Ovary (tissue), 9 donors: ENCODE measurements around the gene REEP1. TPM values are rescaled to one million over a fixed set of nuclear protein-coding genes. Genes with fewer than 3 reads are reported as not detected.

Experiments
- DNase-seq, 5 donors: peaks; one replicate each; pipeline ENCODE4 v3.0.0-alpha.2; 2019 to 2020
- H3K27ac ChIP-seq, 2 donors: fragments of 200-600 bp; one replicate each; pipeline versions ENCODE4 v1.5.1 to v1.8.0; 2019 to 2022
- H3K27me3 ChIP-seq: fragments of 200-600 bp; one replicate; pipeline ENCODE4 v1.8.0; 2022
- H3K36me3 ChIP-seq: fragments of 200-600 bp; sonication (generic); one replicate; pipeline ENCODE4 v1.5.1; 2019
- H3K4me1 ChIP-seq: one replicate; pipeline ENCODE4 v1.8.1; 2013; ENCODE audit warnings: mild to moderate bottlenecking, moderate library complexity; ENCODE audit not compliant: insufficient read depth
- H3K4me3 ChIP-seq: fragments of 200-600 bp; sonication (generic); one replicate; pipeline ENCODE4 v1.5.1; 2017
- H3K9me3 ChIP-seq, 2 donors: fragments of 200-600 bp in 1 of 2; sonication (generic) in 1 of 2; one replicate each; pipeline versions ENCODE4 v1.5.1 to v1.8.1; 2013 to 2019; ENCODE audit warnings: mild to moderate bottlenecking in 1 of 2, moderate library complexity in 1 of 2
- EP300 ChIP-seq: sonication (generic); formaldehyde crosslinking; IDR thresholded peaks from one replicate; pipeline ENCODE4 v1.6.1; 2017; ENCODE audit warnings: antibody characterized with exemption
- POLR2A ChIP-seq: fragments of 450-650 bp; IDR thresholded peaks from one replicate; pipeline ENCODE4 v1.6.1; 2017; ENCODE audit warnings: antibody characterized with exemption, mild to moderate bottlenecking, moderate library complexity
- WGBS, 3 donors: extraction: QIAGEN DNeasy Blood & Tissue Kit in 1 of 3; methylation state at CpG; one replicate each; pipeline versions ENCODE4 v1.1.5 to v1.1.7; 2013 to 2017; 5-methylcytosine and 5-hydroxymethylcytosine counted together
- intact Hi-C, 4 donors: fragments of 100-400 bp; cut with DNase I; formaldehyde crosslinking; loops; one replicate each; pipeline versions ENCODE4 v1.11.0 to v1.15.1; 2022 to 2023
- polyA plus RNA-seq, 2 donors: library from polyadenylated mRNA; stranded (reverse); fragments of 200-250 nt in 1 of 2; fragments of 350-450 nt in 1 of 2; fragmentation: Illumina TruSeq in 1 of 2; extraction: RNeasy Lipid Tissue Mini Kit (QIAGEN cat#74804) in 1 of 2; gene quantifications; one replicate each; pipeline ENCODE4 v1.2.3, GENCODE V29; 2013 to 2014
- total RNA-seq, 7 donors: library from RNA; depleted of rRNA in 2 of 7; stranded (reverse); fragments of >200 nt in 2 of 7; fragmentation: NEBNext Ultra II Directional in 3 of 7; extraction: Animal tissue kit (Norgen Biotek cat#: 25700) in 3 of 7; gene quantifications; one replicate each; pipeline versions ENCODE4 v1.1.0 to v1.2.4, GENCODE V29; 2016 to 2023
- TF ChIP-seq, protein P1 (sequence below), 3 donors: fragments of 450-650 bp in 2 of 3; fragments of 200-600 bp in 1 of 3; IDR thresholded peaks; one replicate each; pipeline versions ENCODE4 v1.5.1 to v1.8.0; 2016 to 2022; ENCODE audit warnings: antibody characterized with exemption in 3 of 3, mild to moderate bottlenecking in 1 of 3
- donor health status: DM: no; HTN: no; CAD: no; lungs with moderate emphysema.
- donor health status: DM: no; HTN: no; CAD: no.
- donor health status: Bipolar disorder and iron deficiency.
- donor health status: DM: yes; HTN: yes; CAD: no.
- donor health status: DM: no; HTN: no; CAD: no.
- donor health status: DM: yes; HTN: yes; CAD: no.

Gene REEP1
- total and polyA plus RNA-seq, 9 donors: 0.58 to 35.7 (median 2.0) TPM

DNA sequence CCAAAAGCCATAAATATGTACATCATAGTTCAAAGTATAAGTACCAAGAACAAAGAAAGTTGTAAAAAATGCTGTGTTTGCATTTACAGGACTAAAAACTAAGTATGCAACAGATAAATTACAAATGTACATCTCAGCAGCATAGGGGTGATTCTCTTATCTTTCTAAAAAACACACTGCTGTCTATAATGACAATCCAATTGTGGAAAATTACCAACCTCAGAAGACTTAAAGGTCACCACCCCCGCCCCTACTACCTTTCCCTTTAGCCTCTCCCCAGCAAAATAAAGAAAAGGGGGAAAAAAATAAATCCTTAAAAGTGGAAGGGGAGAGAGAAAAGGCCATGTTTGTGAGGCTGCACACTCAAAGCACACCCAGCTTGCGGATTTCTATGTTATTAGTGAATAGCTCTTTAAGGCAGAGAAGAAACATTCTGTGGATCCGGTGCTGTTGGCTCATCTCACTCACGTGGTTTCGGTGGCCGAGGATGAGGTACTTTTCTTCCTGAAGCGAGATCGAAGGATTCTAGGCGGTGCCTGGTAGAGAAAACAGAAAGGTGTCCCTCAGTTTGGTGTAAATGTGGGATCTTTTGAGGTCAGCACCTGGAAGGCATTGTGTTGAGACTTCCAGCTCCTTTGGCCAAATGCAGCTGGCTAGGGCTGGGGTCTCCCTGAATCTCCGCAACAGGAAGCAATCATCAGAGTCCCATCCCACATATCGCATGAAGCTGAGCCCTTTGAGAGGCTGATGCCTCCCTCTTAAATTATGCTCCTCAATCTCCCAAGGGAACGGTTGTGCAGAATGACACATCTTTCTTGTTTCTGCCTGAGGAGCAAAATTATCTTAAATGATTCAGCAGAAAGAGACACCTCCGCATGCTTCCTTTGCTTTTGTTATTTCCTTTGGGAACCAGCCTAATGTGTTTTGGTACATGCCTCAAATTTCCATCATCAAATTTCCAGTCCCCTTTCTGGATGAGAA, 120.6 kb downstream of the REEP1 start:
- intact Hi-C loops: no loop called here
- no peak overlapping the region for H3K27ac ChIP-seq
- H3K9me3 ChIP-seq: no peaks in the 10 kb centered on the region
- no peaks in the 10 kb centered on the region for H3K4me1 ChIP-seq
- TF ChIP-seq EP300 (no peak), POLR2A (no peak)
- TF ChIP-seq, protein P1, sequence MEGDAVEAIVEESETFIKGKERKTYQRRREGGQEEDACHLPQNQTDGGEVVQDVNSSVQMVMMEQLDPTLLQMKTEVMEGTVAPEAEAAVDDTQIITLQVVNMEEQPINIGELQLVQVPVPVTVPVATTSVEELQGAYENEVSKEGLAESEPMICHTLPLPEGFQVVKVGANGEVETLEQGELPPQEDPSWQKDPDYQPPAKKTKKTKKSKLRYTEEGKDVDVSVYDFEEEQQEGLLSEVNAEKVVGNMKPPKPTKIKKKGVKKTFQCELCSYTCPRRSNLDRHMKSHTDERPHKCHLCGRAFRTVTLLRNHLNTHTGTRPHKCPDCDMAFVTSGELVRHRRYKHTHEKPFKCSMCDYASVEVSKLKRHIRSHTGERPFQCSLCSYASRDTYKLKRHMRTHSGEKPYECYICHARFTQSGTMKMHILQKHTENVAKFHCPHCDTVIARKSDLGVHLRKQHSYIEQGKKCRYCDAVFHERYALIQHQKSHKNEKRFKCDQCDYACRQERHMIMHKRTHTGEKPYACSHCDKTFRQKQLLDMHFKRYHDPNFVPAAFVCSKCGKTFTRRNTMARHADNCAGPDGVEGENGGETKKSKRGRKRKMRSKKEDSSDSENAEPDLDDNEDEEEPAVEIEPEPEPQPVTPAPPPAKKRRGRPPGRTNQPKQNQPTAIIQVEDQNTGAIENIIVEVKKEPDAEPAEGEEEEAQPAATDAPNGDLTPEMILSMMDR (IDR thresholded peaks at IDR 0.05): no peak
- no peaks in the 10 kb centered on the region for H3K36me3 ChIP-seq
- WGBS, 3 donors: 9 to 22% (median 11%) methylated on average over 13 of the region's 13 CpGs
- no peaks in the 10 kb centered on the region for H3K27me3 ChIP-seq
- DNase-seq: peak in 1 of 5 donors; percentile 26
- peak overlapping the region; percentile 8 for H3K4me3 ChIP-seq

DNA sequence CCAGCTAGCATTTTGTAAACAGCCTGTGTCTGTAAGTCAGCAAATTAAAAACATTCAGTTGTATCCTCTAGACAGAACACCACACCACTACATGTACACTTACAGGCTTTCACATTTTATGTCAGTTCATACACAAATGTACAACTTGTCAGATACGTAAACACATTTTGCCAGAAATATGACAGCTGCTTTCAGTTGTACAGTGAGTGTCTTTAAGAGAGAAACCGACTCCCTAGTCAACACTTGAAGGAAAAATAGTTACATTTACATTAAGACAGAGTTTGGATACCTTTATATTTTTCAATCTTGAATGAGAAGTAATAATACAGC, 123.0 kb downstream of the REEP1 start:
- H3K27me3 ChIP-seq: no peaks in the 10 kb centered on the region
- no peak overlapping the region for H3K4me3 ChIP-seq
- TF ChIP-seq, protein P1 (IDR thresholded peaks at IDR 0.05): no peak
- TF ChIP-seq EP300 (no peak), POLR2A (no peak)
- H3K9me3 ChIP-seq: no peaks in the 10 kb centered on the region
- no peaks in the 10 kb centered on the region for H3K4me1 ChIP-seq
- intact Hi-C loops: no loop called here
- no peak for DNase-seq
- H3K36me3 ChIP-seq: no peaks in the 10 kb centered on the region
- WGBS, 3 donors: 91 to 97% (median 93%) methylated on average over 2 of the region's 2 CpGs
- H3K27ac ChIP-seq: no peak overlapping the region

DNA sequence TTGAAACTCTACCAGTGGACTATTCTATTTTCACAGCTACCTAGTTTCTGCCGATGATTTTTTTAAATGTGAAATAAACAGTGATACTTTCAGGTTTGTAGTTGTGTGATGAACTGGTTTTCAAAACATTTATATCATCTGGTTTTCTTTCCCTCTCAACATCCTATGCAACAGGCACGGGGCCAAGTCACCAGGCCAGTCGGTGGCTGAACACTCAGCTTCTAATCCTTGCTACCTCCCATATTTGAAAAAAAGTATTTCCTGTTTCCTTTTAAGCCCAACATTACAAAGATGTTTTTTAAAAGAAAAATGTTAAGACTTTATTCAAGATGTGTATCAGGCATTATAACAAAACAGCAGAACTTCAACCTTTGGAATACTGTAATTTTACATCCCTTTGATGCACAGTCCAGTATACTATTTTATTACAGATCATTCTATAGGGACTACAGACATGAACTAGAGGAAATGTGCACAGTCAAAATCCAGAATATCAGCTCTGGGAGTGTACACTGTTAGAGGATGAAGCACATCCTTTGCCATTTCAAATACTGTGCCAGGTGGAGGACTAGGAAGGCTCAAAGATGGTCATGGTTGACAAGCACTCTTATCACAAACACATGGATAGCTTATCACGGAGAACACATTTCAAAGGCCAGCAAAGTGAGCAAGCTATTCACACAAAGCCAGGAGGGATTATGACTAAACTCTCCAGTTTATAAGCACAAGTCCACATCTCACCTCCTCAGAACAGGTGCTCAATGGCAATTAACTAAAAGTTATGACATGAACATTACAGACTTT, 123.5 kb downstream of the REEP1 start:
- H3K4me3 ChIP-seq: no peak overlapping the region
- no peak for TF ChIP-seq EP300
- TF ChIP-seq POLR2A: no peak
- TF ChIP-seq, protein P1 (IDR thresholded peaks at IDR 0.05): no peak
- intact Hi-C loops: no loop called here
- 44 to 45% (median 45%) methylated on average over 4 of the region's 4 CpGs for WGBS, 3 donors
- no peaks in the 10 kb centered on the region for H3K27me3 ChIP-seq
- no peaks in the 10 kb centered on the region for H3K4me1 ChIP-seq
- no peaks in the 10 kb centered on the region for H3K9me3 ChIP-seq
- no peaks in the 10 kb centered on the region for H3K36me3 ChIP-seq
- no peak overlapping the region for H3K27ac ChIP-seq
- no peak for DNase-seq

DNA sequence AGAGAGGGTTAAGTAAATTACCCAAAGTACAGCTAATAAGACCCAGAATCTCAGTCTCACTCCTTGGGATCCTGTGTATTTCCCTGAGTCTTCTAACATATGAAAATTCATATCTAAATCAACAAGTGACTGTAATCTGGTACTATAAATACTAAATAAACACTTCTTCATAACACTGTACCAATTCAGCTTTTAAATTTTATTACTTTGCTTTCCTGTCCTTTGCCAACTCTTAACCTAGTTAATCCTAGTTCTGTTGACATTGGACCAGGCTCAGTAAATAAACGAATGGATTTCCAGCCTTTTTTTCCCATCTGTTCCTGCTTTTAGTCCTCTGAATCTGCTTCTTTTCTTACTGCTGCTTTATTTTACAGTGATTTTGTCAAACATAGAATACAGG, 124.4 kb downstream of the REEP1 start:
- Histone ChIP-seq H3K27me3 (no peaks in the 10 kb centered on the region), H3K4me3 (no peak overlapping the region), H3K9me3 (no peaks in the 10 kb centered on the region), H3K27ac (no peak overlapping the region), H3K4me1 (no peaks in the 10 kb centered on the region), H3K36me3 (no peaks in the 10 kb centered on the region)
- TF ChIP-seq POLR2A (no peak), EP300 (no peak)
- TF ChIP-seq, protein P1 (IDR thresholded peaks at IDR 0.05): no peak
- intact Hi-C loops: no loop called here
- DNase-seq: no peak
- WGBS, 3 donors: 25 to 54% (median 41%) methylated on average over 1 of the region's 1 CpG
